Mucosa of descending colon (tissue), 3 donors: ENCODE measurements around the gene CADPS. TPM values are rescaled to one million over a fixed set of nuclear protein-coding genes. Genes with fewer than 3 reads are reported as not detected.

Source experiments
- ATAC-seq: fragments of 200-7000 bp; cut with Tn5 transposase; one replicate; pipeline ENCODE4 v1.9.1; 2020; ENCODE audit warnings: mild to moderate bottlenecking, moderate library complexity
- DNase-seq, 3 donors: peaks; one replicate each; pipeline ENCODE4 v3.0.0-alpha.2; 2020
- H3K36me3 ChIP-seq: fragments of 200-600 bp; one replicate; pipeline ENCODE4 v1.8.0; 2021; ENCODE audit warnings: low read depth, mild to moderate bottlenecking
- H3K4me1 ChIP-seq: fragments of 200-600 bp; one replicate; pipeline ENCODE4 v1.8.0; 2021; ENCODE audit warnings: low read depth, mild to moderate bottlenecking
- H3K4me3 ChIP-seq: fragments of 200-600 bp; one replicate; pipeline ENCODE4 v1.8.0; 2021; ENCODE audit warnings: mild to moderate bottlenecking
- H3K9me3 ChIP-seq: fragments of 200-600 bp; one replicate; pipeline ENCODE4 v1.8.0; 2021; ENCODE audit warnings: mild to moderate bottlenecking
- intact Hi-C, 2 donors: fragments of 100-400 bp; cut with DNase I in 1 of 2; cut with micrococcal nuclease in 1 of 2; formaldehyde crosslinking; loops; one replicate each; pipeline versions ENCODE4 v1.11.0 to v1.11.1; 2022; cut with DNase I, micrococcal nuclease
- long read RNA-seq, 2 donors: library from polyadenylated mRNA; unstranded; transcript quantifications; one replicate each; pipeline ENCODE4 v2.0.0, GENCODE V29; 2019 to 2021
- total RNA-seq, 3 donors: library from RNA; stranded (reverse); fragmentation: NEBNext Ultra II Directional in 2 of 3; extraction: Animal tissue kit (Norgen Biotek cat#: 25700) in 2 of 3; gene quantifications; one replicate each; pipeline versions ENCODE4 v1.2.1 to v1.2.4, GENCODE V29; 2021 to 2023
- TF ChIP-seq, protein P1 (sequence below): fragments of 200-600 bp; IDR thresholded peaks from one replicate; pipeline ENCODE4 v1.8.0; 2022; ENCODE audit warnings: antibody characterized with exemption, mild to moderate bottlenecking
- donor health status: DM: no; HTN: no; CAD: no; lungs with moderate emphysema.
- donor health status: DM: no; HTN: no; CAD: no.
- donor health status: DM: no; HTN: yes; CAD: no.

The CADPS gene
- 1 to 10 TPM; 3.7 to 6.2 (median 6.1) TPM for total RNA-seq
- long read RNA-seq, donor 1, partial matches to known transcripts, result 2 of 3 reads
- long read RNA-seq, donor 1, other reads (novel, unspliced or antisense), result 1 of 3 reads
- long read RNA-seq, donor 2, result 0 reads

DNA sequence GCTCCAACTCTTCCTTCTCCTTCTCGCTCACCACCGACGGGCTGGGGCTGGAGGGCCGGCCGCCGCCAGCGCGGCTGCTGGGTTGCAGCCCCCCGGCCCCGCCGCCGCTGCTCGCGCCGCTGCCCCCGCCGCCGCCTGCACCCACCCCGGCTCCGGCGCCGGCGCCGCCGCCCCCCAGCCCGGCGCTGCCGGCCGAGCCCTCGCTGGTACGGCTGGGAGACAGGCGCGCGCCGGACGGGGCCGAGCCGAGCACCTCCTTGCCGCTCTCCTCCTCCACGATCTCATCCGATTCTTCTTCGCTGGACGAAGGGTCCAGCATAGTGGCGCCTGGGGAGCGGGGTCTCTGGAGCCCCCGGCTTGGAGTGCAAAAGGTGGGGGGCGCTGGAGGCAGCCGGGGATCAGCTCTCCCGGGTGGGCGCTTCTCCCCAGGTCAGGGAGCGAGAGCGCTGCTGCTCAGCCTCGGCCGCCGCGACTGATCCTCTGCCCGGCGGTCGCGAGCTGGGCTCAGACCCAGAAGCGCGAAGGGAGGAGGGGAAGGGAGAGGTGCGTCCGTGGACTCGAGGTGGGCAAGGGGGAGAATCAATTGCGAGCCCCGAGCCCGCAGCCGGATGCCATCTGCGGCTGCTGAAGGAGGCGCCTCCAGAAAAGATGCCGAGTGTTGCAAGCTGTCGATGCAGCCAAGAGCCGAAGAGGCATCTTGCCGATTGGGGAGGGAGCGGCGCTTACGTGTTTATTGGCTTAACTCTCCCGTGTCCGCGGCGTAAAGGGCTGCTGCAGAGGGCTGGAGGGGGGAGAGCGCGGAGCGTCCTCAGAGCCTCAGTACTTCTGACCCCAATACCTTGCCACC is at the start of gene CADPS:
CADPS (minus strand) TSS at position 706 of the 847 bp plus-strand sequence; CDS start at position 319, 387 bp downstream.
- intact Hi-C loops, result loop anchor here in 1 of 2 donors (5.0 kb wide), 1 partner anchor 317 kb away; no protein-coding TSS in a partner anchor
- H3K36me3 ChIP-seq, result no peaks in the 10 kb centered on the region
- peak; percentile 16 to 44 (median 28) for DNase-seq

DNA sequence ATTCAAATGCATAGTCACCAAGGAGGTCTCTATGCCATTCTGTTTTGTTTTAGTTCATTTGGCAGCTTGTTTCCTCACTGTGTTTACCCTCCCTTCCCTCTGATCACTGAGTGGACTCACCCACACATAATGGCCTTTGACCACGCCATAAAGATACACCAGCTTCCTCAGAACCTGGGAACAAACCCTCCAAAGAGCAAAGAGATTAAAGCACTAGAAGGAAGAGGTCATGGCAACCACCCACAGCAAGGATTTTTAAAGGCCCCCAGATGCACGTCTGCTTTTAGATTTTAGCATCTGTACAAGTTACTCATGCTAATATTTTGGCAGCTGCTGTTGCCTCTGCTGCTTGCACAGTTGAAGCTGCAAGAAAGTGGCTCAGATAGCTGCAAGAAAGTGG is 47.9 kb upstream of the CADPS start:
- TF ChIP-seq, protein P1, sequence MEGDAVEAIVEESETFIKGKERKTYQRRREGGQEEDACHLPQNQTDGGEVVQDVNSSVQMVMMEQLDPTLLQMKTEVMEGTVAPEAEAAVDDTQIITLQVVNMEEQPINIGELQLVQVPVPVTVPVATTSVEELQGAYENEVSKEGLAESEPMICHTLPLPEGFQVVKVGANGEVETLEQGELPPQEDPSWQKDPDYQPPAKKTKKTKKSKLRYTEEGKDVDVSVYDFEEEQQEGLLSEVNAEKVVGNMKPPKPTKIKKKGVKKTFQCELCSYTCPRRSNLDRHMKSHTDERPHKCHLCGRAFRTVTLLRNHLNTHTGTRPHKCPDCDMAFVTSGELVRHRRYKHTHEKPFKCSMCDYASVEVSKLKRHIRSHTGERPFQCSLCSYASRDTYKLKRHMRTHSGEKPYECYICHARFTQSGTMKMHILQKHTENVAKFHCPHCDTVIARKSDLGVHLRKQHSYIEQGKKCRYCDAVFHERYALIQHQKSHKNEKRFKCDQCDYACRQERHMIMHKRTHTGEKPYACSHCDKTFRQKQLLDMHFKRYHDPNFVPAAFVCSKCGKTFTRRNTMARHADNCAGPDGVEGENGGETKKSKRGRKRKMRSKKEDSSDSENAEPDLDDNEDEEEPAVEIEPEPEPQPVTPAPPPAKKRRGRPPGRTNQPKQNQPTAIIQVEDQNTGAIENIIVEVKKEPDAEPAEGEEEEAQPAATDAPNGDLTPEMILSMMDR, result no peak
- Histone ChIP-seq H3K4me3 (no peak overlapping the region), H3K4me1 (peaks cover 14% of the 10 kb centered on the region), H3K36me3 (no peaks in the 10 kb centered on the region), H3K9me3 (no peaks in the 10 kb centered on the region)
- DNase-seq, result peak in 1 of 3 donors; percentile 70
- intact Hi-C loops, result no loop called here
- ATAC-seq, result peak; percentile 92

More for the DNA sequence above, at the start of gene CADPS:
- ATAC-seq, result no peak
- TF ChIP-seq, protein P1, result no peak
- Histone ChIP-seq H3K4me1 (peaks cover 10% of the 10 kb centered on the region), H3K9me3 (no peaks in the 10 kb centered on the region), H3K4me3 (peak within 1 kb of the TSS; percentile 11)

DNA sequence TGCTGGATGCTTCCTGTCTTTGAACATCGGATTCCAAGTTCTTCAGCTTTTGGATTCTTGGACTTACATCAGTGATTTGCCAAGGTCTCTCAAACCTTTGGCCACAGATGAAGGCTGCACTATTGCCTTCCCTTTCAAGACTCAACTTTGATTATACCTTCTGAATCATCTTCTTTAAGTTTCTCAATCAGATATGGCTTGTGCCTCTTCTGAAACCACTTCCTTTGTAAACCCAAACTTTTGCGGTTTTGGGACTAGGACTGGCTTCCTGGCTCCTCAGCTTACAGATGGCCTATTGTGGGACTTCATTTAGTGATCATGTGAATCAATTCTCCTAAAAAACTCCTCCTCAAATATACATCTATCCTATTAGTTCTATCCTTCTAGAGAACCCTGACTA is 47.1 kb upstream of the CADPS start:
- Histone ChIP-seq H3K4me3 (no peak overlapping the region), H3K4me1 (peaks cover 14% of the 10 kb centered on the region), H3K36me3 (no peaks in the 10 kb centered on the region), H3K9me3 (no peaks in the 10 kb centered on the region)
- DNase-seq (no peak), ATAC-seq (no peak)
- intact Hi-C loops, result no loop called here
- TF ChIP-seq, protein P1, result no peak

DNA sequence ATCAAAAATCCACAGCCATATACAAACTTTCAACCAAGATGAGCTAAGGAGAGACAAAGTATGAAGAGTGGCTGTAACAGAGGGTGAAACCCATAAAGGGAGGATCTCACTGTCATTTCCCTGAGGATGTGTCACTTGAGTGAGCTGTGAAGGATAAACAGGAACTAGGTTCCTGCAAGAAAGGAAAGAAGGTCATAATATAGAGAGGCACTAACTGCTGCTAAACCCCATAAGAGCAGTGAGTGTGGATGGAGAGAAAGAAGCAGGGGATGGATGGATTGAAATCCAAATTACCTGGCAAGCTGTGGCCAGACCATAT is 45.2 kb upstream of the CADPS start:
- H3K9me3 ChIP-seq, result no peaks in the 10 kb centered on the region
- TF ChIP-seq, protein P1, result no peak
- H3K4me1 ChIP-seq, result peaks cover 14% of the 10 kb centered on the region
- intact Hi-C loops, result no loop called here
- ATAC-seq (no peak), DNase-seq (no peak)
- no peak overlapping the region for H3K4me3 ChIP-seq
- H3K36me3 ChIP-seq, result no peaks in the 10 kb centered on the region

DNA sequence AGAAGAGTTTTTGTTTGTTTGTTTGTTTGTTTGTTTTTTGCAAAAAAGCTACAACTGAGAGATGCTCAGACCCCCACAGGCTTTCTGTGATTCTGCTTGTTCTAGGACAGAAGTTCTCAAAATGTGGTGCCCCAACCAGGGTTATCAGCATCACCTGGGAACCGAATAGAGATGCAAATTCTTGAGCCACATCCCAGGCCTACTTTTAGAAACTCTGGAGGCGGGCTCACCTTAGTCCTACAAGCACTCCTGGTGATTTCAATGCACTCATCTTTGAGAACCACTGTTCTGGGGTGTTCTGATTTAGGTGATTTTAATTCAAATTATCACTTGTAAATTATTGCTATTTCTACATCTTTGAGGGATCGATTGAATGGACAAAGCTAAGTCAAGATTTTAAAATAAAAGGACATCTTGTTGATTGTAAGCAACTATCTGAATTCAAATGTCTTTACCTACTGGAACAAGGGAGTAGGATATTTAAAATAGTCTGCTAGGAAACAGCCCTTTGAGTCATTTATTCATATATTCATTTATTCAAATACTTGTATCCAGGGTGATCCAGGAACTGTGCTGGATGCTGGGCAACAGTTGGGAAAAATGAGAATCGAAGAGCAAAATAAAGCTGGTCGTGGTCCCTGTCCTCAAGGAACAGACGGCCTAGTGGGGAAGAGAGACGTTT is 44.7 kb upstream of the CADPS start:
- intact Hi-C loops, result no loop called here
- ATAC-seq, result no peak

More for the DNA sequence above, 44.7 kb upstream of the CADPS start:
- no peak overlapping the region for H3K4me3 ChIP-seq
- no peak for DNase-seq
- no peaks in the 10 kb centered on the region for H3K9me3 ChIP-seq
- peaks cover 14% of the 10 kb centered on the region for H3K4me1 ChIP-seq
- no peaks in the 10 kb centered on the region for H3K36me3 ChIP-seq
- TF ChIP-seq, protein P1, result no peak
